ENCODE measurements around the gene PIK3R6.

PIK3R6 gene

DNA sequence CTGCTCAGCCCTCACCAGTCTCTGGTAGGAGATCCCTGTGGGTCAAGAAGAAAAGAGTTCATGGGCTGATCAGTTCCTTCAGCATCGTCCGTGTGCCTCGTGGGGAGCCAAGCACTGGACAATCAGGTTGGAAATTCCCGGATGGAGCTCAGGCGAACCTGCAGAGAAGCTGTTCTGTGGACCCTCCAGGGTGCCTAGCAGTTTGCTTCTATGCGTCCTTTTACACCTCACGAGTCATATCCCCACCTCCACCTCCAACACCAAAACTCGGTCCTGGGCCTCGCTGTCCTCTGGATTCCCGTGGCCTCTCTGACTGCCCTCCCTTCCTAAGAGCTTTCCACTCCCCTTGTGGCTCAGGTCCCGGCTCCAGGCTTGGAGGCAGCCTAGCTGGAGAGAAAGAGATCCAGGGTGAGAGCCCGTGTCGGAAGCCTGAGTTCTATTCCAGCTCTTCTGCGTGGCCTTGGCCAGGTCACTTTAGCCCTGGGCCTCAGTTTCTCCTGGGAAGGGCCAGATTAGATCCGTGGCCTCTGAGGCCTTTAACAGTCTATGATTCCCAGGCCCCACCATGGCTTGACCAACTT lies 26.2 kb upstream of the PIK3R6 start:
- DNase-seq (ENCODE audit: low read depth): no peak

DNA sequence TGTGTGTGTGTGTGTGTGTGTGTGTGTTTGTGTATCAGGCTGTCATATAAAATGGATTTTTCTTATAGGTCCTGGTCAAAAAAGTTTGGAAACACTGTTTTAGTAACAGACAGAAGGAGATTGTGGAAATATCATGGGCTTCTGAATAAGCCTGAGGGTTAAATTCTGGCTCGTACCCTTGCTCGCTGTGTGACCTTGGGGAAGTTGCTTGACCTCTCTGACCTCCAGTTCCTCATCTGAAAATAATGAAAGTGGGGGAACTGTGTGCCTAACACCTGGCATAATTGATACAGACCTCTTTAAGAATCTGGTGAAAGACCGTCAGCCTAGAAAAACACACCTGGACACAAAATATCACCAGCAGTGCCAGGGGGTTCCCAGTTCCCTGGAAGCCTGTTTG lies 25.6 kb upstream of the PIK3R6 start:
- no peak for DNase-seq (ENCODE audit: low read depth)

DNA sequence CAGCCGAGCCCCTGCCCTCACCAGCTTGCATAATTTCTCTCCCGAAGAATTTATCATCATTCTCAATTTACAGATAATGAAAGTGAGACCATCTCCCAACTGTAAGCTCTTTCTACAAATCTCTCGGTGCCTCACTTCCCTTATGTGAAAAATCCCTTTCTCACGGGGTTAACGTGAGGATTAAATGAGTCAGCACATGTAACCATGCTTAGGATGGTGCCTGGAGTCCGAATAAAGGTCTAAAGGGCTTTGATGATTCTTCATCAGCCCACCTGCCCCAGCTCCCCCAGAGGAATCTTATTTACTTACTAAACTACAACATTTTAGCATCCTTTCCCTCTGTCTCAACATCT lies 24.8 kb upstream of the PIK3R6 start:
- DNase-seq (ENCODE audit: low read depth): no peak

DNA sequence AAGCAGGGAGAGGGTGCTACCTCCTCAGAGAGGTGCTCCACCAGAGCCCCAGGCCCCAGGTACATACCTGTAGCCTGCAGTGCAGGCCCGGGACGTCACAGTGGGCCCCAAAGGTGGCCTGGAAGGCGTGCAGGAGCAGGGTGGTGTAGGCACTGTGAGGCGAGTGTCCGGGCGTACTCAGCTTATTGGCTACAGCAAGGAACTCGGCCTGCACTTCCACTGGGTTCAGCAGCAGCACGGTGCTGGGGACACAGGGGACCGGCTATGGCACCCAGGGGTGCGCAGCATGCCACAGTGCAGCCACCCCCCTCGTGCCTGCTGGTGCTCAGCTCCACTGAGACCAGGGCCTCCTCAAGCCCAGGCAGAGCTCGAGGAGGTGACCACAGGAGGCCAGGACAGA lies 23.2 kb upstream of the PIK3R6 start:
- DNase-seq (ENCODE audit: low read depth): no peak

DNA sequence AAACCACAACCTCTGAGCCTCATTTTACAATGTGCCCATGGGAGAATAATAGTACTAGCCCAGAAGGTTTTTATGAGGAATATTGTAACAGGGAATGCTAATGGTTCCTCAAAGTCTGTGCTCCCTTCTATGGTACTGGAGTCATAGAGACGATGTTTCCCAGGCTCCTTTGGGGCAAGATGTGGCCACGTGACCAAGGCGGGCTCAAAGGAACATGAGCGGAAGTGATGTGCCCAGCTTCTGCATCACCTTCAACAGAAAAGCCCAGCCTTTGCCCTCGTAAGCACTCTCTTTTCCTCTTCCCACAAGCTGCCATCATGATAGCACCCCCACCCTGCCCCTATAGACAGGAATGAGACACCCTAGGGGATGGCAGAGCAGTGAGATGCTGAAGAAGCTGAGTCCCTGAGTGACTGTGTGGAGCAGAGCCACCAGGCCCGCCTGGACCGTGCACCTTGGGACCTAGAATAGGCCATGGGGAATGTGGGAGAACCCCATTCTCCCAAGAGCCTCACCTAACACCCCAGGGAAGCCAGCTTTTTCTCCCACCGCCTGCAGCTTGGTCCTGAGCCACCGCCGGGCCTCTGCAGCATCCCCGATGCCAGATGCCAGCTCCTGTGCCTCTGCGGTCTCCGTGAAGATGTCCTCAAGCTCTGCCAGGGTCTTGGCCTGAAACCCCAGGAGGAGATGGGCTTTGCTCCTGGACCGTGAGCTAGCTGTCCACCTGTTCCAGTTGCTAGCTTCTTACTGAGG lies 22.2 kb upstream of the PIK3R6 start:
- DNase-seq (ENCODE audit: low read depth): no peak

DNA sequence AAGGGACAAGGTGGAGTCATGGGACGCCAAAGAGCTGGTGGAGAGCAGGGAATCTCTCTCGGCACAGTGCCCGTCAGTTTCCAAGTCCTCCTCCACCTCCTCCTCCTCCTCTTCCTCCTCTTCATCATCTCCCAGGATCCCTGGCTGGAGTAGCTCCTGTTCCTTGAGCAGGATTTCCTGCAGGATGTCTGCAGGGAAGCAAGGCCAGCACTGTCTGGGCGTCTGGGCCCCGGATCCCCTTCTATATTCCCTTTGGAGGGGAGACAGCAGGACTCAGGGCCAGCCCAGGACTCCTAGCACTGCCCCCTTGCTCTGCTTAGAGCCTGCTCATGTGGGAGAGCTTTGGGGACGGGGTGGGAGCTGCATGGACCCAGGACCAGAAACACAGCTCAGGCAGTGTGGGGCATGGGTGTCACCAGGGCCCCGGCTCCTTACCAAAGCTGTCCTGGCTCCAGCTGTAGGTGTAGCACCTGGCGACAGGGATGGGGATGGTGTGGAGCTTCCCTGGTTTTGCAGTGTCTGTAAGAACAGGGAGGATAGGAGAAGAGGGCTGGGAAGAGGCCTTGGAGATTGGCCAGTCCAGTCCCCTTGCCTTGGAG lies 21.3 kb upstream of the PIK3R6 start:
- no peak for DNase-seq (ENCODE audit: low read depth)

DNA sequence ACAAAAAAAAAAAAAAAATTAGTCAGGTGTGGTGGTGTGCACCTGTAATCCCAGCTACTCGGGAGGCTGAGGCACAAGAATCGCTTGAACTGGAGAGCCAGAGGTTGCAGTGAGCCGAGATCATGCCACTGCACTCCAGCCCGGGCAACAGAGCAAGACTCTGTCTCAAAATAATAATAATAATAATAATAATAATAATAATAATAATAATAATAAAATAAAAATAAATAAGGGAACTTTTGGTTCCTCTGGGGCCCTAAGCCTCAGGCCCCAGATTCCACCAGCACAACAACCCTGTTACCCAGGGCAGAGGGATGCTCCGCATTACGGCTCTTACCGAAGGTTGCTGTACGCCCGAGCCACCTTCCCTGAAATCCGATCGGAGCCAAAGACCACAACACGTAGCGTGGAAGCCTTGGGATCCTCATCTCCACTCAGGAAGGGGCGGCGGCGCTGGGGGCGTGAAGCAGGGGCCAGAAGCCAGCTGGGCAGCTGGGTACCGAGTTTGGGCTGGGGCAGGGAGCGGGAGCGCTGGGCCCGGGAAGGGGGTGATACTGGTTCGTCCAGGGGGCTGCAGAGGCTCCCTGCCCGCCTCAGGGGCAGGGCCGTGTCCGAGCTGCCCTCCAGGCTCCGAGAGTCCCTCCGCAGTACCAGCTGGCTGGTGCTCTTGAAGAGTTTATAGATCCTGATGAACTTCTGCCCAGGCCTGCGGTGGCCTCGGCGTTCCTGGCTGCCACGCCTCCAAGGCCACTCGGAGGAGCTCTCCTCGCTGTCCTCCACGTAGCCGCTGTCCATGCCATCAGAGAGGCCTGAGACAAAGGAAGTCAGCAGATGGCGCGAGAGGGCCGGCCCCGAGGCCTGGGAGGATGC lies 20.6 kb upstream of the PIK3R6 start:
- DNase-seq (ENCODE audit: low read depth): no peak

DNA sequence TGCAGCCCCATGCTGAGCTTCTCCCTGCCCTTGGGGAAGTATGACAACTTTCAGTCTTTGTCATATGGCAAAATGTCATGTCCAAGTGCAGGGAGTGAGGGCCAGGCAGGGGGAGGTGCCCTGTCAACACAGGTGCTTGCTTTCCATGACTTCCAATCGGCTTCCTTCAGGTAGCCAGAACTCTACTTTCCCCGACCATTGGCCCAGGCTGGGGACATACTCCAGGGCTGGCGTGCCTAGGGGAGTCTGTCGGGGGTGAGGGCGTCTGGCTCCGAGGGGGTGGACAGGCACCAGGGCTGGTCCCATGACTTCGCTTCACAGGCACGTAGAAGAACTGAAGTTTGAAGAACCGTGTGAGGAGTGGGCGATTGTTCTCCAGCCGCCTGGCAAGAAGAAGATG lies 19.8 kb upstream of the PIK3R6 start:
- no peak for DNase-seq (ENCODE audit: low read depth)

DNA sequence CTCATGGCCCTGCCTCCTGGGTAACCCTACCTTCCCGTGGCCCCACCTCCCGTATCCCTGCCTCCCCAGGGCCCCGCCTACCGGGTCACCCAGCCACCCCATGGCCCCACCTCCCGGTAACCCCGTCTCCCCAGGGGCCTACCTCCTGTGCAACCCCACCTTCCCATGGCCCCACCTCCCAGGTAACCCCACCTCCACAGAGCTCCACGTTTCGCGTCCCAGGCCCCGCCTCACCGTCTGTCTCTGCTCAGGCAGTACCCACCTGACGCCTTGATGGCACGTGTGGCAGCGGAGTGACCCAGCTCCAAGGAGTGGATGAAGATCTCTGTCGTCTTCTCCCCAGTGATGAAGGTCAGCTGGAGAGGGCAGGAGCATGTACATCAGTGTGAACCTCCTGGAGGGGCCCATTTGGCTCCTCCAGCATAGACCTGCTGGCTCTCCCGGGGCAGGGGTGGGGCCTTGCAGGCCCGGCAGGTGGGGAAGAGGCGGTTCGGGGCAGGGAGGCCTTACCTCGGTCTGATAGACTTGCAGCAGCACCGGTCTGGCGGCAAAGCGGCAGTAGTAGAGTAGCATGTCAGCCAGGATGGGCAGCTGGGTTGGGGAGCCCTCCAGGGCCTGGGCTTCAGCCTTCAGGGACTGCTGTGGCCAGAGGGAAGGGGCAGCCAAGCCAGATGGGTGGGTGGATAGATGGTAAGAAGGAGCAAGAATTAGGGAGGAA lies 18.7 kb upstream of the PIK3R6 start:
- DNase-seq (ENCODE audit: low read depth): no peak

DNA sequence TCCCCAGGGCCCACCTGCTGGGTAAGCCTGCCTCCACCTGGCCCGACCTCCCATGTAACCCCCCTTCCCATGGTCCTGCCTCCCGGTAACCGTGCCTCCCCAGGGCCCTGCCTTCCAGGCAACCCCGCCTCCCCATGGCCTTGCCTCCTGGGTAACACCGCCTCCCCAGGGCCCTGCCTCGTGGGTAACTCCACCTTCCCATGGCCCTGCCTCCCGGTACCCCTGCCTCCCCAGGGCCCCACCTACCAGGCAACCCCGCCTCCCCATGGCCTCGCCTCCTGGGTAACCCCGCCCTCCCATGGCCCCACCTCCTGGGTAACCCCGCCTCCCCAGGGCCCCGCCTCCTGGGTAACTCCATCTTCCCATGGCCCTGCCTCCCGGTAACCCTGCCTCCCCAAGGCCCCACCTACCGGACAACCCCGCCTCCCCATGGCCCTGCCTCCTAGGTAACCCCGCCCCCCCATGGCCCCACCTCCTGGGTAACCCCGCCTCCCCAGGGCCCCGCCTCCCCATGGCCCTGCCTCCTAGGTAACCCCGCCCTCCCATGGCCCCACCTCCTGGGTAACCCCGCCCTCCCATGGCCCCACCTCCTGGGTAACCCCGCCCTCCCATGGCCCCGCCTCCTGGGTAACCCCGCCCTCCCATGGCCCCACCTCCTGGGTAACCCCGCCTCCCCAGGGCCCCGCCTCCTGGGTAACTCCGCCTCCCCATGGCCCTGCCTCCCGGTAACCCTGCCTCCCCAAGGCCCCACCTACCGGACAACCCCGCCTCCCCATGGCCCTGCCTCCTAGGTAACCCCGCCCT lies 17.9 kb upstream of the PIK3R6 start:
- peak; percentile 27 for DNase-seq (ENCODE audit: low read depth)

DNA sequence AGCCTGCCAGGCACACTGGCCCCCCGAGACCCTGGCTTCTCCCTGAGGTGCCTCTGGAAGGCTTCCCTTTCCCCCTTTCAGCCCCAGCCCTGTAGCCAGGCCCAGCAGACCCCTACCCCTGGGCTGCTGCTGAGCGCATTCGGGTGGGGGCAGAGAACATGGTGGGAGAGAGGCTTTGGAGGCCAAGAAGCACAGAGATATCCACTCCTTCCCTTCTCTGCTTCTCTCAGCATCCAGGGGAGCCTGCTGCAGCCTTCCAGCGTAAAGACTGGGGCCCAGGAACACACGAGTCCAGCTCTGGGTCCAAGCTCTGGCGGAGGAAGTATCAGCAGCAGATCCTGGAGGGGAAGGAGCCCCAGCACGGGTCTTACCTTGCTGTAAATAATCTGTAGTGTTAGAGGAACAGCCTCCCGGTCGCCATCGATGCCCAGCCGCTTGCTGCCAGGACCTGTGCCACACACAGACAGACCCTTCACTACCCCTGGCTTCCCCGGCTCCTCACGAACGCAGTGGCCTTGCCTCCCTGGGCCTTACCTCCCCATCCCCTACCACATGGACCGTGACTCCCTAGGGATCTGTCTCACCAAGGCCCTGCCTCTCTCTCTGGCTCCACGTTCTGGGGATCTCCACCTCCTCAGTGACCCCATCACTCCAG lies 17.0 kb upstream of the PIK3R6 start:
- DNase-seq (ENCODE audit: low read depth): no peak

DNA sequence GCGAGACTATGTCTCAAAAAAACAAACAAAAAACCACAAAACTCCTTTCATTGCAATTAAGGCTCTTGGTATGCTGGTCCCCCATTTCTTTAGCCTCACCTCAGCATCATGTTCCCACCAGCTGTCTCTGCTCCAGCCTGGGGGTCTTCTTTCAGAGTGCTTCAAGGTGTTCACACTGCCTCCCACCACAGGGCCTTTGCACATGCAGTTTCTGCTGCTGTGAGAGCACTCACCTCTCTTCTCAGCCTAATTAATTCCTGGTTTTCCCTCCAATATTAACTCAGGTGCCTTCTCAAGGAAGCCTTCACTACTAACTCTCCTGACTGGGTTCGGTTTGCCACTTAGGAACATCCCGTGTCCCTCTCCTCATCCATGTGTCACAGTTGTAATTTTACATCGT lies 15.9 kb upstream of the PIK3R6 start:
- no peak for DNase-seq (ENCODE audit: low read depth)

DNA sequence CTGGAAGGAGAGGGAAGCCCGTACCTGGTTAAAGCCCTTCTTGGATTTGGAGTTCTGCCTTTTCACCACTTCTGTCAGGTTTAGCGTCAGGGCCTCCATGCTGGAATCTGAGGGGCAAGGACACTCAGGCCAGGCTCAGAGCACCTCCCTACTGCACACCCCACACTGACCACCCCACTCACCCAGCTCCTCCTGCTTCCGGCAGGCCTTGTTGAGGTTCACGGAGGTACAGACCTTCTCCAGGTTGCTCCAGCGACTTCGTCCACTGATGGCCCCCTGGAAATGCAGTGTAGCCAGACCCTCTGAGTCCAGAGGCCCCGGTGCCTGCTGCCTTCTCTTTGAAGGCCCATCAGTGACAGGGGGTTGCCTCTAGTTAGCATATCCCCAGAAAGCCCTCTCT lies 14.1 kb upstream of the PIK3R6 start:
- no peak for DNase-seq (ENCODE audit: low read depth)

DNA sequence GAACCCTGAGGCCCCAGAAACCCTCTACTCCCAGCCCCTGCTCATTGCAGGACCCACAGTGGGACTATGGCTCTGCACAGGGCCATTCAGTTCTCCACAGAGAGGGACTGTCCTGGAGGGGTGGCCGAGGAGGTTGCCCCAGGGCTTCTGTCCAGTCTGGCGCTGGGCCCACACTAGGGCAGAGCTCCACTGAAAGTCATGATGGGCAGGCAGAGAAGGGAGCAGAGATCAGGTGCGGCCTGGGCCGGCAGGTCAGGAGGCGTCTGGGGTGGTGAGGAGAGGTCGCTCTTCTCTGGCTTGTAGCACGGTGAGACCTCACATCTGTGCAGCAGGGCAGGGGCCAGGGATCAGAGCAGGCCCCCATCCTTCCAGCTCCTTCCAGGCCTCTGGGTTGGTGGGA lies 13.0 kb upstream of the PIK3R6 start:
- DNase-seq (ENCODE audit: low read depth): no peak

DNA sequence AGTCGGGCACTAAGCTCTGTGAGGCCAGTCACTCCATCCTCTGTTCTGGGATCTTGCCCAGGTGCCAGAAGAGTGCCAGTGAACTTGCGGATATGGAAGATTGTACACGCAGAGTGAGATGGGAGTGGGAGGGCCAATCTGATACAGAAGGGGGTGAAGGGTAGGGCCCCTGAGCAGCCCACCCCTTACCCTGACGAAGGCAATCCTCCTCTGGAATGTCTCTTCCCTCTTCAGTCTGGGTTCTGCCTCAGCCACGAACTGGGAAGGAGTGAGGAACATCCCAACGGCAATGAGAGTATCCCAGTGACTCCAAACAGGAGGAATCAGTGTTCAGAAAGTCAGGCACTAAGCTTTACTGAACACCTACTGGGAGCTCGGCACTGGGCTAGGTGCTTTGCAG lies 11.9 kb upstream of the PIK3R6 start:
- DNase-seq (ENCODE audit: low read depth): no peak

DNA sequence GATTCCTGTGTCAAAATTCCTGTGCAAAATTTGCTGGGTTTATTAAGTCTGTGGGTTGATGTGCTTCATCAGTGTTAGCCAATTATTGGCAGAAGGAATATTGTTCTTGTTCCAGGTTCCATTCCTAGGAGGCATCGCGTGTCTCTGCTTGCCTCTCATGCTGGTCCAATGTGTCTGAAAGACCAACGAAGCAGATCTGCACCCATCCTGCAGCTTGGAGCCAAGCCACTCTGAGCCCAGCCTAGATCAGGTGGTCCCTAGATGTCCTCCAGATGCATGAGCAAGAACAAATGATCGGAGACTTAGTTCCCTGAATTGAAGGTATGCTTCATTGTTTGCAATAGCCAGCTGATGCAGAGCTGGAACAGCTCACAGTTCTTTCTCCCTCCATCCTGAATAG lies 10.5 kb upstream of the PIK3R6 start:
- no peak for DNase-seq (ENCODE audit: low read depth)

DNA sequence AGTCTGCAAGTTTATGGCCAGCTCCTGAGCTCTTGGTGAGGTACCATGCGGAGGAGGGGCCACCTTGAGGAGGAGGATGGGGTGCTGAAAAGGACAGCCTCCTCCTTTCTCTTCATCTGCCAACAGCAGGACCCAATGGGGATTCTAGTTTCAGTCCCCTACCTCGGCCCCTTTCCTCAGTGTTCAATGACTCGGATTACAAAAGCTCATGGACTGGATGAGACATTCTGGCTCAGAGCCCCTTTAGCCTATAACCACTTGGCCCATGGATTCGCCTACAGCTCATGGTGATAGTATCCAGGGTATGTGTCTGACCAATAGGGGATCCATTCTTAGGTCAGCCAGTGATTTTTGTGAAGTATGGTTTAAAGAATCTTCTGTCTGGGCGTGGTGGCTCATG lies 8.5 kb upstream of the PIK3R6 start:
- no peak for DNase-seq (ENCODE audit: low read depth)

DNA sequence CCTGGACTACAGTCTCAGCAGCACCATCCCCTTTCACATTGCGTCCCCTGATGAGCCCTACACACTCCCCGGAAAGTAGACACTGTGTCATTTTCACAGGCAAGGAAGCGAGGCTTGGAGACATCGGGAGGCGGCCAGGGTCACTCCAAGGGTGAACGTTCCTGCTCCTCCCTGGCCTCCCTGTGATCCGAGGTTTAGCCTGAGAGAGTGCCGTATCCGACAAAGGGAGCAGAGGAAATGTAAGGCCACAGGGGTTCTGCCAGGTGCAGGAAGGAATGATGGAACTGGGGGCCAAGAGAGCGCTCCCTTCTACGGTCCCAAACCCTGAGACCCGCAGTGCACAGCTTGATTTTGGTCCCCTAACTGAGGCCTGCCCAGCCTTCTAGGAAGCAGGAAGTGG lies 8.0 kb upstream of the PIK3R6 start:
- DNase-seq (ENCODE audit: low read depth): no peak

DNA sequence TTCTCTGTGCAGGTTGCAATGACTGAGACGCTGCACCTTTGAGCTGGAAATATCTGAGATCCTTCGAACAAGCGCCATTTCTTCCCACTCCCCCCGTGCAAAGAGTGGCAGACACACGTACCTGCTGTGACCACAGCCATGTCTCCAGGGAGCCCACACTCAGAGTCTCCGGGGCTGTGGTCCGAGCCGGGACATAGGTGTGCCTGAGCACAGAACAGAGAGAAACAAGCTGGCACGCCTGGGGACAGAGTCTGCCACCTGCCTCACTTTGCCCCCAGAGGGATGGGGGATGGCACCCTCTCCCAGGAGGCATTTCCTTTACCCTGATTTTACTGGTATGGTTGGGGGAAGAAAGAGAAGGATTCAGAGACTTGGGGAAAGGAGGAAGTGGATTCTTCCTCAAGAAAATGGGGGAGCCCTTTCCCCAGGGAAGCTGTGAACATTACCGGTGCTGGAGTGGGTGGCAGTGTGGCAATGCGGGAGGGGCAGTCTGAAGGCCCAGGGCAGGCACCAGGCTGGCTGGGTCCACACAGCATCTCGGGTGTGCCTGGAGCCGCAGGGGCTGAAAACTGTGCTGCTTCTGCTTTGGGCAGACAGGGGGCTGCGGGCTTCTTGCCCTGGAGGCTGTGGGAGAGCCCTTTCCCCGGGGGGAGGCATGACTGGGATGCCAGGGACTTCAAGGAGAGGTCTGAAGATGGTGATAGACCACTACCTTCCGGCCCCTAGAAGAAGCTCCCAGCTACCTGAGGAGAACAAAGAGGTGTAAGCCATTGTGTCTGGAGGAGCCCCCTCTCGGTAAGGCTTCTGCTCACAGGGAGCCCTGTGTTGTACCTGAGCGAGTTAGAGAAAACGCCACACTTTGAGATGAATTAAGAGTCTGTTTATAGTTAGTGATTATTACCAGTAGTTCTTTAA lies 6.6 kb upstream of the PIK3R6 start:
- no peak for DNase-seq (ENCODE audit: low read depth)
